Measurements from ENCODE around the gene MLPH.

DNA sequence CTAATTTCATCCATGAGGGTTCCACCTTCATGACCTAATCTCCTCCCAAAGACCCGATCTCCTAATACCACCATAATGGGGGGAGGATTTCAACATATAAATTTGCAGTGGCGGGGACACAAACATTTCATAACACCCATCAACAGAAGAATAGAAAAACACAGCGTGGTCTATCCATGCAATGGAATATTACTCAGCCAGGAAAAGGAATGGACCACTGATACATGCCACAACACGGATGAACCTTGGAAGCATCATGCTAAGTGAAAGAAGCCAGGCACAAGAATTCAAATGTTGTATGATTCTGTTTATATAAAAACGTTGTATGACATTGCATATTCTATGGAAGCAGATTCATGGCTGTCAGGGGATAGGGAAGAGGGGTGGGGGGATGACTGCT lies 82.0 kb downstream of the MLPH start:
- TF ChIP-seq, protein P1, sequence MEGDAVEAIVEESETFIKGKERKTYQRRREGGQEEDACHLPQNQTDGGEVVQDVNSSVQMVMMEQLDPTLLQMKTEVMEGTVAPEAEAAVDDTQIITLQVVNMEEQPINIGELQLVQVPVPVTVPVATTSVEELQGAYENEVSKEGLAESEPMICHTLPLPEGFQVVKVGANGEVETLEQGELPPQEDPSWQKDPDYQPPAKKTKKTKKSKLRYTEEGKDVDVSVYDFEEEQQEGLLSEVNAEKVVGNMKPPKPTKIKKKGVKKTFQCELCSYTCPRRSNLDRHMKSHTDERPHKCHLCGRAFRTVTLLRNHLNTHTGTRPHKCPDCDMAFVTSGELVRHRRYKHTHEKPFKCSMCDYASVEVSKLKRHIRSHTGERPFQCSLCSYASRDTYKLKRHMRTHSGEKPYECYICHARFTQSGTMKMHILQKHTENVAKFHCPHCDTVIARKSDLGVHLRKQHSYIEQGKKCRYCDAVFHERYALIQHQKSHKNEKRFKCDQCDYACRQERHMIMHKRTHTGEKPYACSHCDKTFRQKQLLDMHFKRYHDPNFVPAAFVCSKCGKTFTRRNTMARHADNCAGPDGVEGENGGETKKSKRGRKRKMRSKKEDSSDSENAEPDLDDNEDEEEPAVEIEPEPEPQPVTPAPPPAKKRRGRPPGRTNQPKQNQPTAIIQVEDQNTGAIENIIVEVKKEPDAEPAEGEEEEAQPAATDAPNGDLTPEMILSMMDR (IDR thresholded peaks at IDR 0.05; ENCODE audit: borderline replicate concordance, extremely low read depth, low read length, poor library complexity, severe bottlenecking): no peak
- no peak for TF ChIP-seq EZH2 (IDR thresholded peaks at IDR 0.05; ENCODE audit: borderline replicate concordance, low read depth, low read length, severe bottlenecking)

All from DND-41 (cell line).